ENCODE data around the gene CXCR3.
A peak's percentile ranks its signal among the peaks of the same experiment; 100 is the strongest.
"Not testable (repeated sequence)": the region's sequence is repeated elsewhere in the genome, so short reads cannot be mapped to it uniquely, and the experiment has no call there.

CXCR3 gene

DNA sequence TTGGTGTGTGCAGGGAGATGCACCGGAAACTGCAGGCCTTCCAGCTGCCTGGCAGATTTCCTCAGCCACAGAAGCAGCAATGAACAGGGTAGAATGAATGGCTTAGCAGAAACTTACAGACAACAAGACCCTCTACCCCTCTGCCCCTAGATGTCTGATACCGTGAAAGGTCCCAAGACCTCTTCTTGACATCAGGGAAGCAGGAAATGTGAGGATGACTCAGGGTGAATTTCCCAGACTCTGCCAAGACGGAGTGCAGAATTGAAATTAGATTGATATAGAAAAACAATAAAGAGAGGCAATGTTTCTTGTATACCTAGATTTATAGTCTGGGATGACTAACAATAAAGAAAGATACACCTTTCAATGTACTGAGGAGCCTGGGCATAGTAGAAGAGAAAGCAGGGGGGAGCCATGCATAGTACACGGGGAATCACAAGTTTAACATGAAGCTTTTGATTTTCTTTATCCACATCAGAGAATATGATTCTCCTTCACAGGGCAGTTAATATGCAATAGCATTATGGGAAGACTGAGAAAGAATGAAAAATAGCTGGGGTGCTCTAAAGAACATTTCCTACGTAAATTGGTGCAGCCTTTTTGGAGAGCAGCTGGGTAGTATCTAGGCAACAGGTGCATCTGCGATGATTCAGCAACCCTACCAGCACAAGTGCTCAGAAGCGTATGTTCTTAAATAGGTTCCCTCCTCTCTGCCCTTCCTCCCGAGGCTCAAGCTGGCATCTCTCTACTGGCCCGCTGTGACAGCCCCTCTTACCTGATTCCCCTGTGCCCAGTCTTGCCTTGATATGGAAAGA lies 18.3 kb upstream of the CXCR3 start:
- no peak for DNase-seq (ENCODE audit: low spot score)

DNA sequence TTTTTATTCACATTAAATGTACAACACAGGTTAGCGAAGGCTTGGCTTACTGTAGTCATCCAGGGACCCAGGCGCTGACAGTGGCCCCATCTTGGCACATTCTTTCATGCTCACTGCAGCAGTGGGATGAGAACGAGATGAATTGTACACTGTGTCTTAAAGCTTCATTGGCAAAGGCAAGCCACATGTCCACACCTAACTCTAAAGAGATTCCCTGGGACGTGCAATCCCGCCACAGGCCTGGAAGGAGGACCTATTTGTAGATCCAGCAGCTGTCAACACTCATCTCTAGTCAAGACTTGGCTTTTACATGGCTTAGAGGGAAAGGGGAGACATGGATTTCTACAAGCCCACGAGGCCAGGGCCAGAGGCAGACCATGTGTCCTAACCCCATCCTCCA lies 16.1 kb upstream of the CXCR3 start:
- DNase-seq (ENCODE audit: low spot score) = no peak

DNA sequence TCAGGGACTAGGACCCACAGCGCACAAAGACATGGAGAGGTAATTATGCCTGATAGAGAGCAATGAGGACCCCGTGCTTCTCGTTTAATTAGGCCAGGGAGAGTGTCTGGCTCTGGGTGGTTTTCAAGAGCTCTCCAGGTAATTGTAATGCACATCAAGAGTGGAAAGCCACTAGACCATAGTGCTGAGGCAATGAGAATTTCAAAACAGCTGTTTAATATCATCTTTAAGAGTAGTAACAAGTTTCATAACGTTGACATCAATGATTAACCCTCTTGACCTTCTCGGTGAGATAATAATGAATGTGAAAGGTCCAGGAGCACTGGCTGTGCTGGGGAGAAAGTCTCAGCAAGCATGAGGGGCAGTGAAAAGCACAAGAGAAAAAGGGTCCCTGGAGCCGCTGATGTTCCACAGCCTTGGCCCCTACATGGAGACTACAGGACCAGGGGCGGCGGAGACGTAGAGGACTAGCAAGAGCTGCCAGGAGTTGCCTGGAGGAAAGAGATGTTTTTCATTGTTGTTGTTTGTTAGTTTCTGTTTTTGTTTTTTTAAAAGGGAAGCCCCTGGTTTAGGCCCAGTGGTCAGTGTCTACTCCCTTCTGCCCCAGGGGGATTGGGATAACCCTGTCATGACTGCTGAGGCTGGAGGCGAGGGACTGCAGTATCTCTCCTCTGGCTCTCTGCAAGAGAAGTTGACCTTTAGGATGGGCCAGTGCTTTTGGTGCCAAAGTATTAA lies 14.8 kb upstream of the CXCR3 start:
- no peak for DNase-seq (ENCODE audit: low spot score)

DNA sequence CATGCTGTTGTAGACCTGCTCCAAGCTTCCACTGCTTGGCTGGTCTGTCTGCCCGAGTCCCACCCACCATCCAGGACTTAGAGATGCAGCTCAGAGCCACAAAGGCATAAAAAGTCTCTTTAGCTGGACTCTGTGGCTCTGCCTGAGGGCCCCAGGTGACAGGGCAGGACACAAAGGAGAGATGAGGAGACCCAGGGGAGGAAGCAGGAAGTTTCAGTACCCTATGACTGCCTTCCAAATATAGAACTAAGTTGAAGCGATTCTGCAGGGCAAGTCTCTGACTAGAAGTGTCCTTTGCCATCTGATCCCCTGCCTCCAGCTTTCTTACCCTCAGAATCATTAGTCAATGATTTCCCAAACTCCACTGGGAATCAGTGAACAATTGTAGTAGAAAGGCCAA lies 11.2 kb upstream of the CXCR3 start:
- DNase-seq (ENCODE audit: low spot score) = no peak

DNA sequence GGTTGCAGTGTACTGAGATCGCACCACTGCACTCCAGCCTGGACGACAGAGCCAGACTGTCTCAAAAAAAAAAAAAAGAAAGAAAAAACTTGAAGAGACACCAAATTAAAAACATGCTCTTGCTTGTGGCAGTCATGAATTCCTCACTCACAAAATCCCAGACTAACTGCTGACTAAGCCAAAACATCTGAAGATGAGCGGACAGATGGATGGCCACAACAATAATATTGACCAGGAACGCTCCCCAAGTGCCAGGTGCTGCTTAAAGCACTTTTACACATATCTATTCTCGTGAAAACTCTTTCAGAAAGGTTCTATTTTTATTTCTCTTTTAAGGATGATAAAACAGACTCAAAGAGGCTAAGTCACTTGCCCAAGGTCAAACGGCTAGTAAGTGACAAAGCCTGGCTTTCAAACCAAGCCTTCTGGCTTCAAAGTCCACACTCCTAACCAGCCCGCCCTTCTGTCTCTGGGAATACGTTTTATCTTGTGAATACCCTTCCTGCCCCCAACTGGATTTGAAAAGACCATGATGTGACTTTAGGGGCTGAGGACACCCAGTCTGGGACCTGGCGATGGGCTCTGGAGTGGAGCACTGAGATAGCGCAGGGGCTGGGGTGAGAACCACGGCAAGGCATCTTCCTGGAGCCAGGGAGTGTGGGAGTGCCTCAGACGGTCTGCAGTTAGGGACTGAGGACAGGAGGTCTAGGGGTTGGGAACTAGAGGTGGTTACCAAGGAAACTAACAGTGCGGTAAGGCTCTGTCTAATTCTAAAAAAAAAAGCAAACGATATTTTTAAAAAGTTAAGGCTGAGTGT lies 9.5 kb upstream of the CXCR3 start:
- no peak for DNase-seq (ENCODE audit: low spot score)

DNA sequence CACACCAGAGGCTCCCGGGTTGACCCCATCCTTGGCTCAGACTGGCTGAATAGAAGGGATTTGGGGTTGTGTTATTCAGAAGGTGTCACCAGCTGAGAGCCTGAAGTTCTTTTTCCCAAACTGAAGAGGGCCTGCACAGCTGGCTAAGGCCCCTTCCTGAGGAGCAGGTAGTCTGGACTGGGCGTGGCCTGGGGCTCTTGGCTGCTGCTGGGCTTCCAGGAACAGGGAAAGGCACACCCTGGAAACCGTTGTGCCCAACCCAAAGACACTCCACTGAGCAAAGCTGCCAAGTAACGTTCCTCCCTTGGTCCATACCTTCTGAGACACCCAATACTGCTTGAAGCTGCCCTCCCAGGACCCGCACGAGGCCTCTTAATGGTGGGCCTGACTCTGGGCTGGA lies 8.3 kb upstream of the CXCR3 start:
- DNase-seq (ENCODE audit: low spot score) = no peak

DNA sequence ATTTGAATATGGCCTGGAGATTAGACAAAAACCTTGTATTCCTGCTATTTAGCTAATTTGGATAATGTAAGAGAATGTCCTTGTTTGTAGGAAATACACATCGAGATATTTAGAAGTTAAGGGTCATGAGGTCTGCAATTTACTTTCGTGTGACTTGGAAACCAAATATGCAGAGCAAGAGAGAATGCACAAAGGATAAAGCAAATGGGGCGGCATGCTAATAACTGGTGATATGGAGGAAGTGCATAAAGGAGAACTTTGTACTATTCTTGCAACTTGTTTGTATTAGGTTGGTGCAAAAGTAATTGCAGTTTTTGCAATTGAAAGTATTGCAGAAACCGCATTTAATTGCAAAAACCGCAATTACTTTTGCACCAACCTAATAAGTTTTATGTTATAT lies 7.2 kb upstream of the CXCR3 start:
- no peak for DNase-seq (ENCODE audit: low spot score)

DNA sequence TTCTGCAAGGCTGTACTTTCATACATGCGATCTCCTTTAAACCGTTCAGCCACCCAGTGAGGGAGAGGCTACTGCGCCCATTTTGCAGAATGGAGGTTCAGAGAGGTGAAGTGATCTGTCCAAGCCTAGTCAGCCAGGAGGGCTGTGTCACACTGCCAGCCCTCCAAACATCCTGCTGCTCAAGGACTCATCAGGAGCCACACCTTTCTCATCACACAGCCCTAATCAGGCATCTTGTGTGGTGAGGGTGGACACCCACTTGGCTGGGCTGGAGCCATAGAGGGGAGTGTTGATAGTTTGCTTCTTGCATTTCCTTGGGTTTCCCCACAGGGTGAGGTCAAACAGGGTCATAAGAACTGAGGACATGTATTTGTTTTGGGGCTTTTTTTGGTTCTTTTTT lies 5.4 kb upstream of the CXCR3 start:
- no peak for DNase-seq (ENCODE audit: low spot score)

DNA sequence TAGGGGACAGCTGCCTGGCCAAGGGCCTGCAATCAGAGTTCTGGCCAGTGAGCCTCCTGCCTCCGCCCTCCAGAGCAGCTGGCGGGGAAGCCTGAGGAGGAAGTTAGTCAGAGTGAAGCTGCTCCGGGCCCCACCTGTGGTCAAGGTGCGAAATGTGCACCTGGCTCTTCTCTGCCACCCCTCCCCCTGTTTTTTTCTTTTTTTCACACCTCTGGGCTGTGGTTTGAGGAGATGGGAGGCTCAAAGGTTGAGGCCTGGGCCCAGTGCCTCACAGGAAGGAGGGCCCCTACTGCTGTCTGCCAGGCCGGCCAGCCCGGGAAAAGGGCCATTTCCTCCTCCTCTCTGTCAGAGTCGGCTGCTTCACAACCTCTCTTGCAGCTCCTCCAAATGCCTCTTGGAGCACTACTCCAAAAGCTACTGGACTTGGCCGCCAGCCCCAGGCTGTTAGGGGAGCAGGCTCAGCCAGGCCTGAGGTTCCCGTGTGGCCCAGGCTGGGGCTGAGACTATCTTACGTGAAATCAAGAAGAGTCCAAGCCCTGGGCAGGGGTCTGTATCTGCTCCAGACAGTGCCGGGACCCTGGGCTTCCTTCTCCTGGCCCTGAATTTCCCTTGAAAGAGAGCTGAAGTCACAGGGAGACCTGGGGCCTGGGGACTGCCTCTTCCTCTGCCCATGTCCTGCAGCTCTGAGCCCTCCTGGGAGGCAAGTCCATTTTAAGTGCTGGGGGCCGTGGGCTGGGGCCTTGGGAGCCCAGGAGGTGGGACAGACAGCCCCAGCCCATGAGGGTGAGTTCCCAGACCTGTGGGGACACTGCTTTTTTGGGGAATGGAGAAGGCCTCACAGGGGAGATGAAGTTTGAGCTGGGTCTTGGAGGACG lies 4.5 kb upstream of the CXCR3 start:
- DNase-seq (ENCODE audit: low spot score) = peak; percentile 46

DNA sequence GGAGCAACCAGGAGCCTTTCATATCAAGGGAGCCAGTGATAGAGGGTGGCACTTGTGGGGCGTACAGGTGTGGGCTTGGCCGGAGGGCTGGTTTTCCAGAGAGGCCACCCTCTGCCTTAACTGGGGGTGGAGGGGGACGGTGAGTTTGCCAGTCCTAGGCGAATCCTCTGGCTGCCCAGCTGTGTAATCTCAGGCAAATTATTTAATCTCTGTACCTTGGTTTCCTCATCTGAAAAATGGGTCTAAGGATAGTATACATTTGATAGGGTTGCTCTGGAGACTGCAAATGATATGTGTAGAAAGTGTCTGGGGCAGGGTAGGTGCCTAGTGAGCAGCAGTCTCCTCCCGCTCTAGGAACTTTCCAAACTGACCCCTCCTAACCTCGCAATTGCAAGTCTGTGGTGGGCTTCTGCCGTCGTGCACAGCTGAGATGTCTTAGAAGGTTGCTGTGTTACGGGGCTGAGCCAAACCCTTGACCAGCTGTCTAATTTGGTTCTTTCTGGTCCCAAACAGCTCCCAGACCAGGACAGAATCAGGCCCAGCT lies 3.8 kb upstream of the CXCR3 start:
- no peak for DNase-seq (ENCODE audit: low spot score)

DNA sequence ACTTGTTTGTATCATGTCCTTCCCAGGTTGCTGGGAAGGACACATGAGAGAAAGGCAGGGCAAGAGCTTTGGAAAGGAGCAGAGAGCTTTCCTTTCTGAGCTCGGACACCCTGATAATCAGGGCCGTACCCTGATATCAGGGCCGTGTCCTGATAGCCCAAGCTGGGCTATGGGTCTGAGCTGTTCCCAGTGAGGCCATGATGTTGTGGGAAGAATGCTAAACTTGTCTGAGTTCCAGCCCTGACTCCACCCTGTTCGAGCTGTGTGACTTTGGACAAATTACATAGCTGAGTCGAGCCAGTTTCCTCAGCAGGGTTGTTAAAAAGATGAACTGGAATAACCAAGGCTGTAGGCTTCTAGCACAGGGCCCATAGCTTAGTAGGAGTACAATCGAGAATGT lies 3.3 kb upstream of the CXCR3 start:
- DNase-seq (ENCODE audit: low spot score) = no peak

DNA sequence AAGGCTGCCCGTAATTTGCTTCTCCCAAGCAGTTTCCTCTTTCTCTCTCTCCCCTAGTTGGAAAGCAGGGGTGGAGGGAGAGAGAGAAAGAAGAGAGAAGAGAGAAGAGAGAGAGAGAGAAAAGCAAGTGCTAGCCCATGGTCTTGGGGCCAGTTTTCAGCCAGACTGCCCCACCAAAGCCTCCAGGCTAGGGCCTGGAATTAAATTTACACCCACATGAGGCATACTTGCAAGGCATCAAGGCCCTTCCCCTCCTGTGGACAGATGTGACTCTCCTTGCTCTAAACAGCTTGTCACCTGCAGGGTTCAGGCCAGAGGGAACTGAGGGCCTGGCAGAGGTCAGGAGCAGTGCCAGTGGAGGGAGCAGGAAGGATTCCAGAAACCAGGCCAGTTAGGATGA lies 1.7 kb upstream of the CXCR3 start:
- DNase-seq (ENCODE audit: low spot score) = no peak

DNA sequence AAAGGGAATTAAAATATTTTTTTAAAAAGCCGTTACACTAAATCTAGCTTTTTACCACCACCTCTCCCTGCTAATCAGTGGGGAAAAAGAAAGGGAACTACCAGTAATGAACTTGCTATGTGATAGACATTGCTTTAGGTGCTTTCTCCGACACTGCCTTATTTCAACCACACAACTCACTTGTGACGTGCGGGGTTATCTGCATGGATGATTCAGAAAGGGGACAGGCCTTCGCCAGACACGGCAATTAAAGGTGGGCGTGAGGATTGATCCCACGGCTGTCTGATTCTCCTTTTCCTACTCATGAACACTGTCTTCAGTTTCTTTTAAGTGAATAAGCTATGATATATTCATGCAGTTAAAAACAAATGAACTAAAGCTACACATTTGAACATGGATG lies 882 bp upstream of the CXCR3 start:
- no peak for DNase-seq (ENCODE audit: low spot score)

DNA sequence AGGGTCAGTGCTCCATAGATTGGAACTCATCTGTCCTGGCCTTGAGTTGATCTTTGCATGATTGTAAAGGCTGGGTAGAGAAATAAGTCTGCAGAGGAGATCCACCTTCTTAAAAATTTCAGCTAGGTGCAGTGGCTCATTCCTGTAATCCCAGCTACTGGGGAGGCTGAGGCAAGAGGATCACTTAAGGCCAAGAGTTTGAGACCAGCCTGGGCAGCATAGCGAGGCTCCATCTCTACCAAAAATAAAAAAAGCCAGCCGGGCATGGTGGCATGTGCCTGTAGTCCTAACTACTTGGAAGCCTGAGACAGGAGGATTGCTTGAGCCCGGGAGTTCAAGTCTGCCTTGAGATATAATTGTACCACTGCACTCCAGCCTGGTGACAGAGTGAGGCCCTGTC lies 476 bp upstream of the CXCR3 start:
- no peak for DNase-seq (ENCODE audit: low spot score)

DNA sequence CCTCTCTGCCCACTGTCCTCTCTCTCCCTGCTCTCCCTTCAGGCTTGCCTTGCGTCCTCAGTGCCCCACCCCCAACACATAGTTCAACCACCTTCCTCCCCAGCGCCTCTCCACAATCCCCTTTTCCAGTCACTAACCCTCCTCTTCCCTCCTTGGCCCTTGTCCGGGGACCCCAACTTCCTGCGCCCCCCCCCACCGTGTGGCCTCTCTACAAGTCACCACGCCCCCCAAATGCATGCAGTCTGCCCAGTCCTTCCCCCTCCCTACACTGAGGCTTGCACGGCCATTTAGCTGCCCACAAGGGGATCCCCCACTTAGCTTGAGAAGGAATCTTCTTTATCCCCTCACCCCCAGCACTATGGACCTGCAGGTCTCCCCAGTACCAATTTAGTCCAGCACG lies 569 bp downstream of the CXCR3 start:
- DNase-seq (ENCODE audit: low spot score) = no peak

DNA sequence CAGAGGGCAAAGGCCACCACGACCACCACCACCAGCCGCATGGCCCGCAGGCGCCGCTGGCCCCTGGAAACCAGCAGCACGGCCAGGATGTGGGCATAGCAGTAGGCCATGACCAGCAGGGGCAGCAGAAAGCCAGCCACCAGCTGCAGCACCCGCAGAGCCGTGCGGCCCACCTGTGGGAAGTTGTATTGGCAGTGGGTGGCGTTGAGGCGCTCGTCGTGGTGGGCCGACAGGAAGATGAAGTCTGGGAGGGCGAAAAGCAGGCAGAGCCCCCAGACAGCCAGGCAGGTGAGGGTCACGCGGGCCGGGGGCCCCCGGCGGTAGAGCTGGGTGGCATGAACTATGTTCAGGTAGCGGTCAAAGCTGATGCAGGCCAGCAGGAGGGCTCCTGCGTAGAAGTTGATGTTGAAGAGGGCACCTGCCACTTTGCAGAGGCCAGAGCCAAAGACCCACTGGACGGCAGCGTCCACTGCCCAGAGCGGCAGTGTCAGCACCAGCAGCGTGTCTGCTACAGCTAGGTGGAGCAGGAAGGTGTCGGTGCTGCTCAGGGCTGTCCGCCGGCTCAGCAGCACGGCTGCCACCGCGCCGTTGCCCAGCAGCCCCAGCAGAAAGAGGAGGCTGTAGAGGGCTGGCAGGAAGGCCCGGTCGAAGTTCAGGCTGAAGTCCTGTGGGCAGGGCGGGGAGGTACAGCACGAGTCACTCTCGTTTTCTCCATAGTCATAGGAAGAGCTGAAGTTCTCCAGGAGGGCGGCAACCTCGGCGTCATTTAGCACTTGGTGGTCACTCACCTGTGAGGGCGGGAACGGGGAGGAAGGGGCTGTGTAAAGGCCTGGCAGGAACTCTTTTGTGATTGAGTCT lies 1.4 kb downstream of the CXCR3 start:
- no peak for DNase-seq (ENCODE audit: low spot score)

DNA sequence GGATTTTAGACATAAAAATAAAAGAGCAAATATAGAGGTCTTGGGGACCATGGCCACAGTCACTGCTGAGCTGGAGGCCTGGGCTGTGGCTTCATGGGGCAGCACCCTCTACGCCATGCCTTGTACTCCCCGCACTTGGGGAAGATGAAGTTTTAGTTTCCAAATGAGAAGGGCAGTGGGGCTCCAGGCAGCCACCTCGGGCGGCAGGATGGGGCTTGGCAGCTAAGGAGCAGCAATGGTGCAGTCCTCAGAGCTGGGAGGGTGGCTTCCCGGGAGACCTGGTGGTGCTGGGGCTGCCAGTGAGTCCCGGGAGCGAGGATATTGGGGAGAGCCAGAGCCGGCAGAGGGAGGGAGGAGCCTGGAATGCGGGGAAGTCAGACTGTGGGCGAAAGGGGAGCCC lies 2.4 kb downstream of the CXCR3 start:
- no peak for DNase-seq (ENCODE audit: low spot score)

DNA sequence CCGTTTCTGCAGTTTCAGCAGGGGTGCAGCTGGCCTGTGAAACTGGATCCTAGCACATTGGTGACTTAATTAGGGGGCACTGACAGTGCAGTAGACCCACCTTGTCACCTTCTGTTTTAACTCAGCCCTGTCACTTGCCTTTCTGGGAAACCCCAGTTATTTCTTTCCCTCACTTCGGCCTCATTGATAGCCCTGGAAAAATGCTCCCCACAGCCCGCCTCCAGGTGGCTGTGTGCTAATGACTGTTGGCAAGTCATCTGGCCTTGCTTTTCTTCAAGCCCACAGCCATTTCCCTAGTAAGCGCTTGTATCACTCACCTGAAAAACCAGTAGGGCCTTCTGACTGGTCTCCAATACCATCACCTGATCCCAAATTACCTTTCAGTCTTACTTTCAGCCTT lies 3.3 kb downstream of the CXCR3 start:
- no peak for DNase-seq (ENCODE audit: low spot score)

DNA sequence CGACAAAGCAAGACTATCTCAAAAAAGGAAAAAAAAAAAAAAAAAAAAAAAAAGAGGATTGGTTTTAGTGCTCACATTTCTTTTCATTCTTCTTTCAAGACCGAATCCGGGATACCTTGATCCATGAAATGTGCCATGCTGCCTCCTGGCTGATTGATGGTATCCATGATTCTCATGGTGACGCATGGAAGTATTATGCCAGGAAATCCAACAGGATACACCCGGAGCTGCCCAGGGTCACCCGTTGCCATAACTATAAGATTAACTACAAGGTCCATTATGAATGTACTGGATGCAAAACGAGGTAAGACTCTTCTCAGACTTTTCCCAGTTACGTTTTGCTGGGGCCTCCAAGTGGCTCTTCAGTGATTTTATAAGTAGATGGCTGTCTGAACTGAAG lies 6.1 kb downstream of the CXCR3 start:
- no peak for DNase-seq (ENCODE audit: low spot score)

DNA sequence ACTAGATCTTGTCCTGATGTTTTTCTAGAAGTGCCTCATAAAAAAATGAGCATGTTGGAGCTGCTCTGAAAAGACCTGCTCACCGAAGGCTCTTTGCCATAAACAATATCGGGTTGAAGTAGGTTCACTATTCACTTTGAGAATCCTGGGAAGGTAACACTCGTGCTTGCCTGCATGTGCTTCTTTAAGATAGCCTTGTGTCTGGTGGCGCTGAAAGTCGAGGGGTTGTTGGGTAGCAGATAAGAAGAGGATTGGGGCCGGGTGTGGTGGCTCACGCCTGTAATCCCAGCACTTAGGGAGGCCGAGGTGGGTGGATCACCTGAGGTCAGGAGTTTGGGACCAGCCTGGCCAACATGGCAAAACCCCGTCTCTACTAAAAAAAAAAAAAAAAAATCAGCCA lies 6.6 kb downstream of the CXCR3 start:
- DNase-seq (ENCODE audit: low spot score) = not testable (repeated sequence)
